Peyer's patch (tissue), 4 donors: ENCODE data around the gene B4GALT3.

ENCODE experiments used
- CTCF ChIP-seq, 6 experiments: fragments of 450-650 bp in 4 of 6; fragments of 200-600 bp in 2 of 6; sonication (generic) in 1 of 6; IDR thresholded peaks; one replicate each; pipeline ENCODE4 v1.5.1; 2017 to 2019; ENCODE audit warnings: antibody characterized with exemption in 6 of 6, mild to moderate bottlenecking in 3 of 6, moderate library complexity in 1 of 6
- POLR2A ChIP-seq, 2 donors: fragments of 450-650 bp; IDR thresholded peaks; one replicate each; pipeline ENCODE4 v1.5.1; 2017; ENCODE audit warnings: antibody characterized with exemption in 2 of 2, mild to moderate bottlenecking in 2 of 2, moderate library complexity in 2 of 2

GRCh38 chr1:161163793-161164192, 13.5 kb downstream of the B4GALT3 start:
- TF ChIP-seq CTCF (IDR thresholded peaks at IDR 0.05) (no peak), POLR2A (IDR thresholded peaks at IDR 0.05) (no peak)
